Measurements from ENCODE around the gene PLIN5. TPM values are rescaled to one million over a fixed set of nuclear protein-coding genes. Genes with fewer than 3 reads are reported as not detected.
A peak's percentile ranks its signal among the peaks of the same experiment; 100 is the strongest.

Gene PLIN5
- total and polyA plus RNA-seq, 2 of the 8 experiments (the other 6 are each of a cell fraction or from before 2014, with no cell fraction given) = 2.0 to 2.5 TPM

- TF ChIP-seq CTCF (IDR thresholded peaks at IDR 0.05; ENCODE audit: control extremely low read depth in 1 of 3, insufficient read depth in 1 of 3, low read depth in 1 of 3, low read length in 3 of 3) (peak; percentile 91 to 100 (median 99)), TAF1 (IDR thresholded peaks at IDR 0.05; ENCODE audit: low read depth, low read length) (no peak), TCF12 (IDR thresholded peaks at IDR 0.05; ENCODE audit: low read depth, low read length) (no peak)
These were observed 32.6 kb upstream of the PLIN5 start (continued) for GRCh38 chr19:4567584-4568071.
